Liver (tissue), 9 donors: ENCODE results near the gene TAL1. TPM values are rescaled to one million over a fixed set of nuclear protein-coding genes. Genes with fewer than 3 reads are reported as not detected.

Experiments used
- DNase-seq: peaks from one replicate; pipeline ENCODE4 v3.0.0-alpha.2; 2017; ENCODE audit warnings: low spot score
- H3K27ac ChIP-seq, 2 donors: one replicate each; pipeline ENCODE4 v1.7.0; 2013; ENCODE audit warnings: inconsistent platforms in 2 of 2, low read length in 2 of 2, control low read depth in 1 of 2, low read depth in 1 of 2, mild to moderate bottlenecking in 1 of 2
- H3K27me3 ChIP-seq, 4 donors: one replicate each; pipeline versions ENCODE4 v1.6.1 to v1.7.0; 2013; ENCODE audit warnings: low read length in 3 of 4, inconsistent platforms in 1 of 4, mild to moderate bottlenecking in 1 of 4, moderate library complexity in 1 of 4; ENCODE audit not compliant: control insufficient read depth in 4 of 4, insufficient read depth in 4 of 4
- H3K36me3 ChIP-seq, 4 donors: one replicate each; pipeline versions ENCODE4 v1.6.1 to v1.7.0; 2013; ENCODE audit warnings: low read length in 3 of 4, mild to moderate bottlenecking in 3 of 4, low read depth in 1 of 4, moderate library complexity in 1 of 4; ENCODE audit not compliant: control insufficient read depth in 4 of 4, insufficient read depth in 3 of 4
- H3K4me1 ChIP-seq, 4 donors: one replicate each; pipeline versions ENCODE4 v1.6.1 to v1.7.0; 2013; ENCODE audit warnings: low read length in 3 of 4, mild to moderate bottlenecking in 3 of 4, moderate library complexity in 1 of 4; ENCODE audit not compliant: control insufficient read depth in 4 of 4, insufficient read depth in 4 of 4
- H3K4me3 ChIP-seq, 3 donors: one replicate each; pipeline versions ENCODE4 v1.6.1 to v1.7.0; 2013; ENCODE audit warnings: low read length in 3 of 3, control low read depth in 1 of 3, low read depth in 1 of 3, mild to moderate bottlenecking in 1 of 3
- H3K9ac ChIP-seq, 2 donors: one replicate each; pipeline ENCODE4 v1.7.0; 2013; ENCODE audit warnings: low read length in 2 of 2, mild to moderate bottlenecking in 2 of 2, moderate library complexity in 2 of 2, control low read depth in 1 of 2, low read depth in 1 of 2
- H3K9me3 ChIP-seq, 4 donors: one replicate each; pipeline versions ENCODE4 v1.6.1 to v1.7.0; 2013; ENCODE audit warnings: low read length in 3 of 4; ENCODE audit not compliant: control insufficient read depth in 4 of 4
- EGR1 ChIP-seq, 2 donors: IDR thresholded peaks; 2 replicates each; pipeline ENCODE4 v1.6.1; 2016 to 2018; ENCODE audit warnings: antibody characterized with exemption in 2 of 2, low read depth in 2 of 2
- FOXA1 ChIP-seq: IDR thresholded peaks from 2 replicates; pipeline ENCODE4 v1.6.1; 2016; ENCODE audit warnings: antibody characterized with exemption
- FOXA2 ChIP-seq: IDR thresholded peaks from 2 replicates; pipeline ENCODE4 v1.6.1; 2016; ENCODE audit warnings: antibody characterized with exemption
- GABPA ChIP-seq, 2 donors: IDR thresholded peaks in 1 of 2; conservative IDR thresholded peaks in 1 of 2; 2 replicates each; pipeline ENCODE4 v1.6.1; 2016; ENCODE audit warnings: antibody characterized with exemption in 2 of 2, mild to moderate bottlenecking in 1 of 2, moderate library complexity in 1 of 2
- HNF4A ChIP-seq, 2 donors: conservative IDR thresholded peaks; 2 replicates each; pipeline ENCODE4 v1.6.1; 2016; ENCODE audit warnings: antibody characterized with exemption in 2 of 2, mild to moderate bottlenecking in 2 of 2
- HNF4G ChIP-seq: IDR thresholded peaks from 2 replicates; pipeline ENCODE4 v1.6.1; 2016; ENCODE audit warnings: antibody characterized with exemption
- NR2F2 ChIP-seq: IDR thresholded peaks from 2 replicates; pipeline ENCODE4 v1.6.1; 2016; ENCODE audit warnings: antibody characterized with exemption
- RXRA ChIP-seq, 2 donors: IDR thresholded peaks; 2 replicates each; pipeline ENCODE4 v1.6.1; 2017 to 2018; ENCODE audit warnings: antibody characterized with exemption in 2 of 2, mild to moderate bottlenecking in 1 of 2
- SP1 ChIP-seq: IDR thresholded peaks from 2 replicates; pipeline ENCODE4 v1.6.1; 2018; ENCODE audit warnings: antibody characterized with exemption, mild to moderate bottlenecking
- TAF1 ChIP-seq: conservative IDR thresholded peaks from 2 replicates; pipeline ENCODE4 v1.6.1; 2016; ENCODE audit warnings: antibody characterized with exemption, mild to moderate bottlenecking
- YY1 ChIP-seq: IDR thresholded peaks from 2 replicates; pipeline ENCODE4 v1.6.1; 2016; ENCODE audit warnings: antibody characterized with exemption, mild to moderate bottlenecking
- WGBS: extraction: QIAGEN DNeasy Blood & Tissue Kit; methylation state at CpG from one replicate; pipeline ENCODE4 v1.1.7; 2013; 5-methylcytosine and 5-hydroxymethylcytosine counted together
- polyA plus RNA-seq, 2 donors: library from polyadenylated mRNA; stranded (reverse) in 1 of 2; unstranded in 1 of 2; fragments of 200-250 nt in 1 of 2; fragments of >200 nt in 1 of 2; fragmentation: Nextera tagmentation in 1 of 2; extraction: Ambion mirVana in 1 of 2; gene quantifications; one replicate each; pipeline versions ENCODE4 v1.2.1 to v1.2.3, GENCODE V29; 2013 to 2015
- total RNA-seq, 2 donors: library from RNA; depleted of rRNA; stranded (reverse); fragments of >200 nt; gene quantifications; one replicate each; pipeline ENCODE4 v1.2.3, GENCODE V29; 2014
- TF ChIP-seq, protein P1 (sequence below): IDR thresholded peaks from 2 replicates; pipeline ENCODE4 v1.6.1; 2016; ENCODE audit warnings: antibody characterized with exemption
- TF ChIP-seq, protein P2 (sequence below): IDR thresholded peaks from 2 replicates; pipeline ENCODE4 v1.6.1; 2016; ENCODE audit warnings: antibody characterized with exemption, mild to moderate bottlenecking
- TF ChIP-seq, protein P3 (sequence below): fragments of 150-350 bp; IDR thresholded peaks from 2 replicates; pipeline ENCODE4 v1.5.1; 2017; ENCODE audit warnings: improper control_type of control experiment, low read depth, low read length; ENCODE audit not compliant: missing input control
- TF ChIP-seq, protein P4 (sequence below): IDR thresholded peaks from 2 replicates; pipeline ENCODE4 v1.6.1; 2016; ENCODE audit warnings: antibody characterized with exemption
- TF ChIP-seq, protein P5 (sequence below): IDR thresholded peaks from 2 replicates; pipeline ENCODE4 v1.6.1; 2016; ENCODE audit warnings: antibody characterized with exemption
- donor health status: healthy.
- donor health status: healthy.
- donor health status: healthy.
- donor health status: healthy.
- donor health status: healthy.

TAL1 gene
- total and polyA plus RNA-seq, 4 donors, result 0.79 to 184 (median 2.3) TPM

DNA sequence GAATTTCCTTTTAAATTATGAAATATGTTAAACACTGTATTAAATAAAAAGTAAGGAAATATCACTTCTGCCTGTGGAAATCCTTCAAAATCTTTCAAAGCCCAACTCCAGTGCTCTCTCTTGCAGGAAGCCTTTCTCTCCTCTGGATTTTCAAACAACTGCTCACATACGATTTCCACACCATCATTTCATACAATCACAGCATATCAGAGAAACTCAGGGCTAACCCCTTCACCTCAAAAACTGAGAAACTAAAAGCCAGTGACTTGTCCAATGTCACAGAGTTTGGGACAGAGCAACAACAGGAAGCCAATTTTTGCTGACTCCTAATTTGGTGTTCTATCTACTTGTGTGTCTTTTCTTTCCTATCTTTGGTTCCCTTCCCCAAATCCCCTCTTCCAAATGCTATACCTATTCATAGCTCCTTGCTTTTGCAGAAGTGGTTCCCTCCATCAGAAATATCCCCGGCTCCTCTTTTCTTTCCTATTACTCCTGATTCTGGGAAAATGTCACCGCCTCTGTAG lies 12.4 kb upstream of the TAL1 start:
- H3K27ac ChIP-seq, result no peak overlapping the region
- no peak for TF ChIP-seq HNF4A (conservative IDR thresholded peaks at IDR 0.05)
- TF ChIP-seq HNF4G, result no peak
- TF ChIP-seq FOXA2, result no peak
- TF ChIP-seq GABPA (IDR thresholded peaks at IDR 0.05 in 1 of 2, conservative IDR thresholded peaks at IDR 0.05 in 1 of 2), result no peak
- no peak for TF ChIP-seq SP1
- TF ChIP-seq, protein P1, sequence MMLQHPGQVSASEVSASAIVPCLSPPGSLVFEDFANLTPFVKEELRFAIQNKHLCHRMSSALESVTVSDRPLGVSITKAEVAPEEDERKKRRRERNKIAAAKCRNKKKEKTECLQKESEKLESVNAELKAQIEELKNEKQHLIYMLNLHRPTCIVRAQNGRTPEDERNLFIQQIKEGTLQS, result no peak
- TF ChIP-seq, protein P2, sequence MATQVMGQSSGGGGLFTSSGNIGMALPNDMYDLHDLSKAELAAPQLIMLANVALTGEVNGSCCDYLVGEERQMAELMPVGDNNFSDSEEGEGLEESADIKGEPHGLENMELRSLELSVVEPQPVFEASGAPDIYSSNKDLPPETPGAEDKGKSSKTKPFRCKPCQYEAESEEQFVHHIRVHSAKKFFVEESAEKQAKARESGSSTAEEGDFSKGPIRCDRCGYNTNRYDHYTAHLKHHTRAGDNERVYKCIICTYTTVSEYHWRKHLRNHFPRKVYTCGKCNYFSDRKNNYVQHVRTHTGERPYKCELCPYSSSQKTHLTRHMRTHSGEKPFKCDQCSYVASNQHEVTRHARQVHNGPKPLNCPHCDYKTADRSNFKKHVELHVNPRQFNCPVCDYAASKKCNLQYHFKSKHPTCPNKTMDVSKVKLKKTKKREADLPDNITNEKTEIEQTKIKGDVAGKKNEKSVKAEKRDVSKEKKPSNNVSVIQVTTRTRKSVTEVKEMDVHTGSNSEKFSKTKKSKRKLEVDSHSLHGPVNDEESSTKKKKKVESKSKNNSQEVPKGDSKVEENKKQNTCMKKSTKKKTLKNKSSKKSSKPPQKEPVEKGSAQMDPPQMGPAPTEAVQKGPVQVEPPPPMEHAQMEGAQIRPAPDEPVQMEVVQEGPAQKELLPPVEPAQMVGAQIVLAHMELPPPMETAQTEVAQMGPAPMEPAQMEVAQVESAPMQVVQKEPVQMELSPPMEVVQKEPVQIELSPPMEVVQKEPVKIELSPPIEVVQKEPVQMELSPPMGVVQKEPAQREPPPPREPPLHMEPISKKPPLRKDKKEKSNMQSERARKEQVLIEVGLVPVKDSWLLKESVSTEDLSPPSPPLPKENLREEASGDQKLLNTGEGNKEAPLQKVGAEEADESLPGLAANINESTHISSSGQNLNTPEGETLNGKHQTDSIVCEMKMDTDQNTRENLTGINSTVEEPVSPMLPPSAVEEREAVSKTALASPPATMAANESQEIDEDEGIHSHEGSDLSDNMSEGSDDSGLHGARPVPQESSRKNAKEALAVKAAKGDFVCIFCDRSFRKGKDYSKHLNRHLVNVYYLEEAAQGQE, result no peak
- WGBS, result 59% methylated on average over 3 of the region's 3 CpGs
- no peak overlapping the region for H3K4me3 ChIP-seq
- DNase-seq, result no peak
- H3K9ac ChIP-seq, result no peak overlapping the region
- no peaks in the 10 kb centered on the region for H3K4me1 ChIP-seq
- no peaks in the 10 kb centered on the region for H3K36me3 ChIP-seq
- no peaks in the 10 kb centered on the region for H3K9me3 ChIP-seq
- H3K27me3 ChIP-seq, result no peaks in the 10 kb centered on the region

DNA sequence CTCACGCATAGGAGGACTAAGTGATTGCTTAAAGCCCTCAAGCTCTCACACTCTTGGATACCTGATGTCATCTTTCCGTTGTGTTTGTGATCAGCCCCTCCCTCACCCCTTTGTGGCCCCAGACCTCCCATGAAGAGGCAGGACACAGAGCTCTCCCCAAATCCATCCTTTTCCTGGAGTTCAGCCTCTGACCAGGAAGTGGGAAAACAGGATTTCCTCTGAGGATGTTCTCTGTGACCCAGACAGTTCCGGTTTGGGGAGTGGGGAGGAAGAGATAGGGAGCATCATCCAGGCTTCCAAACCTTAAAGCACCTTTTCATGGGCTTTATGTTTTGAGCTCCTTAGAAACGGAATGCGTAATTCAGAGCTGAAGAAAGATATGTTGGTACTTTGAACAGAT lies 11.9 kb upstream of the TAL1 start:
- Histone ChIP-seq H3K4me3 (no peak overlapping the region), H3K9me3 (no peaks in the 10 kb centered on the region), H3K27ac (no peak overlapping the region), H3K9ac (no peak overlapping the region), H3K36me3 (no peaks in the 10 kb centered on the region), H3K27me3 (no peaks in the 10 kb centered on the region), H3K4me1 (no peaks in the 10 kb centered on the region)
- TF ChIP-seq TAF1 (no peak), HNF4A (conservative IDR thresholded peaks at IDR 0.05) (no peak), YY1 (no peak), GABPA (IDR thresholded peaks at IDR 0.05 in 1 of 2, conservative IDR thresholded peaks at IDR 0.05 in 1 of 2) (no peak), SP1 (peak; percentile 17), HNF4G (no peak), EGR1 (IDR thresholded peaks at IDR 0.05; ENCODE audit: low read depth in 2 of 2) (peak; percentile 27 to 47), NR2F2 (peak; percentile 82), FOXA1 (no peak), FOXA2 (no peak), RXRA (IDR thresholded peaks at IDR 0.05) (no peak)
- TF ChIP-seq, protein P3, sequence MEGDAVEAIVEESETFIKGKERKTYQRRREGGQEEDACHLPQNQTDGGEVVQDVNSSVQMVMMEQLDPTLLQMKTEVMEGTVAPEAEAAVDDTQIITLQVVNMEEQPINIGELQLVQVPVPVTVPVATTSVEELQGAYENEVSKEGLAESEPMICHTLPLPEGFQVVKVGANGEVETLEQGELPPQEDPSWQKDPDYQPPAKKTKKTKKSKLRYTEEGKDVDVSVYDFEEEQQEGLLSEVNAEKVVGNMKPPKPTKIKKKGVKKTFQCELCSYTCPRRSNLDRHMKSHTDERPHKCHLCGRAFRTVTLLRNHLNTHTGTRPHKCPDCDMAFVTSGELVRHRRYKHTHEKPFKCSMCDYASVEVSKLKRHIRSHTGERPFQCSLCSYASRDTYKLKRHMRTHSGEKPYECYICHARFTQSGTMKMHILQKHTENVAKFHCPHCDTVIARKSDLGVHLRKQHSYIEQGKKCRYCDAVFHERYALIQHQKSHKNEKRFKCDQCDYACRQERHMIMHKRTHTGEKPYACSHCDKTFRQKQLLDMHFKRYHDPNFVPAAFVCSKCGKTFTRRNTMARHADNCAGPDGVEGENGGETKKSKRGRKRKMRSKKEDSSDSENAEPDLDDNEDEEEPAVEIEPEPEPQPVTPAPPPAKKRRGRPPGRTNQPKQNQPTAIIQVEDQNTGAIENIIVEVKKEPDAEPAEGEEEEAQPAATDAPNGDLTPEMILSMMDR, result no peak
- TF ChIP-seq, protein P4, sequence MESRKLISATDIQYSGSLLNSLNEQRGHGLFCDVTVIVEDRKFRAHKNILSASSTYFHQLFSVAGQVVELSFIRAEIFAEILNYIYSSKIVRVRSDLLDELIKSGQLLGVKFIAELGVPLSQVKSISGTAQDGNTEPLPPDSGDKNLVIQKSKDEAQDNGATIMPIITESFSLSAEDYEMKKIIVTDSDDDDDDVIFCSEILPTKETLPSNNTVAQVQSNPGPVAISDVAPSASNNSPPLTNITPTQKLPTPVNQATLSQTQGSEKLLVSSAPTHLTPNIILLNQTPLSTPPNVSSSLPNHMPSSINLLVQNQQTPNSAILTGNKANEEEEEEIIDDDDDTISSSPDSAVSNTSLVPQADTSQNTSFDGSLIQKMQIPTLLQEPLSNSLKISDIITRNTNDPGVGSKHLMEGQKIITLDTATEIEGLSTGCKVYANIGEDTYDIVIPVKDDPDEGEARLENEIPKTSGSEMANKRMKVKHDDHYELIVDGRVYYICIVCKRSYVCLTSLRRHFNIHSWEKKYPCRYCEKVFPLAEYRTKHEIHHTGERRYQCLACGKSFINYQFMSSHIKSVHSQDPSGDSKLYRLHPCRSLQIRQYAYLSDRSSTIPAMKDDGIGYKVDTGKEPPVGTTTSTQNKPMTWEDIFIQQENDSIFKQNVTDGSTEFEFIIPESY, result no peak
- TF ChIP-seq, protein P2, result no peak
- TF ChIP-seq, protein P5, sequence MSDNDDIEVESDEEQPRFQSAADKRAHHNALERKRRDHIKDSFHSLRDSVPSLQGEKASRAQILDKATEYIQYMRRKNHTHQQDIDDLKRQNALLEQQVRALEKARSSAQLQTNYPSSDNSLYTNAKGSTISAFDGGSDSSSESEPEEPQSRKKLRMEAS, result peak; percentile 40
- TF ChIP-seq, protein P1, result no peak
- DNase-seq, result no peak
- 62% methylated on average over 5 of the region's 5 CpGs for whole genome bisulfite sequencing
